GM18508 (cell line): ENCODE results near the gene ZC3H18.
"Not testable (repeated sequence)": the region's sequence is repeated elsewhere in the genome, so short reads cannot be mapped to it uniquely, and the experiment has no call there.

ENCODE experiments used
- ATAC-seq: cut with Tn5 transposase; IDR thresholded peaks from one replicate; pipeline ENCODE4 v1.9.1; 2021; ENCODE audit warnings: moderate number of reproducible peaks; ENCODE audit not compliant: insufficient read depth, unreplicated experiment

ZC3H18 gene

DNA sequence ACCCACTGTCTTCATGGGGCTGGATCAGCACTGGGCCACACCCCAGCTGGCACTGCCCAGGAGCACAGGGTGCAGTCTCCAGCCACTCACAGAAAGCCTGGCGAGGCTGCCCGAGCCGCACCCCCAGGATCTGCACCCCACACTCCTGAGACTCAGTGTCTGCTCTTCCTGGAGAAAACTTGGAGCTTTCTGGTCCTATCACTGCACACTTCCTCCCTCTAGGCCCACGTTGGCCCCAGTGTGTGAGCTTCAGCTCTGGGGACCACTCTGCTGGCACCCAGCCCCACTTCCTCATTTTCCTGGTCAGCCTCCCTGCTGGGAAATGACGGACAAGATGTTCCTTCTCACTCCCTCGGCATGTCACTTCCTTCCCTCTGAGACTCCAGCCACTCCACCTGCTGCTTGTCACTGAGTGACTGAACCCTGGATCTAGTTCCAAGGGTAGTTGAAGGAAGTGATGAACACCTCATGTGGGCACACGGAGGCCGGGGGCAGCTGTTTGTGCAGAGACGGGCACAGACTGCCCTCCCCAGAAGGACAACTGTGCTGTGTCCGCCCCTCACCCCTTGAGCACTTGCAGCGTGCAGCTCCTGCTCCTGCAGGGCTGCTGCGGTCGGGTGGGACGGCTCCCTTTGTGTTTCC lies 29.0 kb downstream of the ZC3H18 start:
- ATAC-seq = no peak

- ATAC-seq = no peak
Observed at GRCh38 chr16:88599825-88600538, 29.8 kb downstream of the ZC3H18 start.

DNA sequence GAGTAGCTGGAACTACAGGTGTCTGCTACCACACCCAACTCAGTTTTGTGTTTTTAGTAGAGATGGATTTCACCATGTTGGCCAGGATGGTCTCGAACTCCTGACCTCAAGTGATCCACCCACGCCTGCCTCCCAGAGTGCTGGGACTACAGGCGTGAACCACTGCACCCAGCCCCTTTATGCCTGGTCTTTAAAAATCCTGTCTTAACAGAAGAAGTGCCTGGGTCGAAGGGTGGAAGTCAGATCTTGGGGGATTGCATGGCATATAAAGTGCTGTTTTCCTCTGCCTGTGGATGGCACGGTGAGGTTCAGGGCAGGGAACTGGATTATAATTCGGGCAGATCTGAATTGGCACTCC lies 30.3 kb downstream of the ZC3H18 start:
- no peak for ATAC-seq

DNA sequence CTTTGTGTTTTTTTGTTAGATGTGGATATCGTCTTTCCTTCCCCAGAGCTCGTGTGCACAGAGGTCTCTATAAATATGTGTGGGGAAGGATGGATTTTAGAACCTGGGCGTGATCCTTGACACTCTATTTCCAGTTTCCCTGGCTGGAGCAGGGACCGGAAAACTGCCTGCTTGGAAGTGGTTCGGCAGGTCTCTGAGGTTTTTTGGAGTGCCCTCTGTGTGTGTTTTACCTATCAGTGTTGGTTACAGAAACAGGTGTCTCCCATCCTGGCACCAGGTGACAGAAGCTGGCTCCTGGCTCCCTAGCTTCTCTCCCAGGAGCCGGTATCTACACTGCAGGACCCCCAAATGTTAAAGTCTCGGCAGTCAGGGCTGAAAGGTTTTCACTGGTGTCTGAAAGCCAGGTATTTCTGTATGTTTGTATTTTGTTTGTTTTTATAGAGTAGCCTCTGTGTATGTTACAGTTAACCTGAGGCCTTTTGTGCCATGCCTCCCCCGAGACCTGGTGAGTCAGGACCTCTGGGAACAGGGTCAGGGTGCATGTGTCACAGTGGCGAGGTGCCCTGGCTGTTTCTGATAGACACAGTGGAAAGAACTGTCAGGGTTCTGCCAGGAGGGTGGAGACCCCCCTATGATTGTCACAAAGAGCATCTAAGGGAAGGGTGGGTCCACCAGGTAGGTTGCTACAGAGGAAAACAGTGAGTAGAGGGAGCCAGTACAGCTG lies 31.3 kb downstream of the ZC3H18 start:
- ATAC-seq = no peak

DNA sequence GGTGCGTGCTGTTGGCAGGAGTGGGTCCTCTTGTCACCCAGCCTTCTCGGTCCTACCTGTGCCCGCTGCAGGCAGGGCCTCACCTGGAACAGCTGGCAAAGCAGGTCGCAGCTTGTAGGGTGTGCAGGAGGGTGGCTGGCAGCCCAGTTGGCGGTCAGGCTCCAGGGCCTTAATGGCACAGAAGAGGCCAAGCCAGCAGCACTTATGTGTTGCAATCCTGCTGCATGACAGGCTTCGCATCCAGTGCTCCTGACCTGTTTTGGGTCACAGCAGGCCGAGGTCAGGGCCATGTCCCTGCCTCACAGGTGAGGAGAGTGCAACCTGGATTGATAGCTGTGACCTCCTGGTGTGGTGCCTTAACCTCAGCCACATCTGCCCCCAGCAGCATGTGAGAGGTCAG lies 31.9 kb downstream of the ZC3H18 start:
- ATAC-seq = no peak

GRCh38 chr16:88605186-88606147 lies 35.3 kb downstream of the ZC3H18 start:
- no peak for ATAC-seq

DNA sequence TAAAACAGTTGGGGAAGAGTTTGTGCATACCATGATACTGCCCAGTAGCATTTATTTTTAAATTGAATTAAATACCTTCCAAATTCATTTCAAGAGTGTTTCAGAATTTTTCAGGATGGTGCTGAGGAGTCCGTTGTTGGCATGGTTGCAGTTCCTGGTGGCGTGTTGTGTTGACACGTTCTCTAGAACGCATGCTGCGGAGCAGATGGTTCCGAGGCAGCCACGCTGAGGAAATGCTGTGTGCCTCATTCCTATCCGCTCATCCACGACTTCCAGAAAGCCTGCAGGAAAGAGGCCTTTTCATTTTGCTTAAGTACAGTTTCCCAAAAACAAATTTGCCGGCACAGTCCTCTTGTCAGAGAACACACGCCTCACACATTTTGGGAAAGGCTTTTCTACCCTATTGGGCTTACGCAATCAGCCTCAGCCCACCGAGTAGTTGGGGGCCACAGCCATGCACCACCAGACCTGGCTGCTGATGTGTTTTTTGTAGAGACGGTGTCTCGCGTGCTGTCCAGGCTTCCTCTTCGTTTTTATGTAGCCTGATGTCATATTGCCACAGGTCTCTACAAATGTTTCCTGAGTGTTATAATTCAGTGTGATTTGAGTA lies 36.0 kb downstream of the ZC3H18 start:
- no peak for ATAC-seq

GRCh38 chr16:88608076-88608475 lies 37.9 kb downstream of the ZC3H18 start:
- no peak for ATAC-seq

DNA sequence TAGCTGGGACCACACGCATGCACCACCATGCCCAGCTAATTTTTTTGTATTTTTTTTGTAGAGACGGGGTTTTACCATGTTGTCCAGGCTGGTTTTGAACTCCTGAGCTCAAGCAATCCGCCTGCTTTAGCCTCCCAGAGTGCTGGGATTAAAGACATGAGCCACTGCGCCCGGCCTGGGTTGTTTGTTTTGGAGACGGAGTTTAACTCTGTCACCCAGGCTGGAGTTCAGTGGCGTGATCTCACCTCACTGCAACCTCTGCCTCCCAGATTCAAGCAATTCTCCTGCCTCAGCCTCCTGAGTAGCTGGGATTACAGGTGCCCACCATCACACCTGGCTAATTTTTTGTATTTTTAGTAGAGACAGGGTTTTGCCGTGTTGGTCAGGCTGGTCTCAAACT lies 39.2 kb downstream of the ZC3H18 start:
- not testable (repeated sequence) for ATAC-seq

GRCh38 chr16:88610080-88610479 lies 39.9 kb downstream of the ZC3H18 start:
- ATAC-seq = no peak

GRCh38 chr16:88610909-88611812 lies 41.0 kb downstream of the ZC3H18 start:
- ATAC-seq = no peak

DNA sequence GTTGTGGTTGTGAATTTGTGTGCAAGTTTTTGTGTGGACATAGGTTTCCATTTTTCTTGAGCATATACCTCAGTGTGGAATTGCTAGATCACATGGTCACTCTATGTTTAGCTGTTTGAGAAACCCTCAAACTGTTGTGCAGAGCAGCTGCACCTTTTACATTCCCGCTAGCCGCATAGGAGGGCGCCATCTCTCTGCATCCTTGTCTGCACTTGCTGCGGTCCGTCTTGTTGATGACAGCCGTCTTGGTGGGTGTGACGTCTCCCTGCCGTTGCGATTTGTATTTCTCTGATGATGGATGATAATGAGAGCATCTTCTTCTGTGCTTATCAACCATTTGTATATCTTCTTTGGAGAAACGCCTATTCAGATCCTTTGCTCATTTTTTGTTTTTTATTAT lies 43.1 kb downstream of the ZC3H18 start:
- ATAC-seq = no peak

DNA sequence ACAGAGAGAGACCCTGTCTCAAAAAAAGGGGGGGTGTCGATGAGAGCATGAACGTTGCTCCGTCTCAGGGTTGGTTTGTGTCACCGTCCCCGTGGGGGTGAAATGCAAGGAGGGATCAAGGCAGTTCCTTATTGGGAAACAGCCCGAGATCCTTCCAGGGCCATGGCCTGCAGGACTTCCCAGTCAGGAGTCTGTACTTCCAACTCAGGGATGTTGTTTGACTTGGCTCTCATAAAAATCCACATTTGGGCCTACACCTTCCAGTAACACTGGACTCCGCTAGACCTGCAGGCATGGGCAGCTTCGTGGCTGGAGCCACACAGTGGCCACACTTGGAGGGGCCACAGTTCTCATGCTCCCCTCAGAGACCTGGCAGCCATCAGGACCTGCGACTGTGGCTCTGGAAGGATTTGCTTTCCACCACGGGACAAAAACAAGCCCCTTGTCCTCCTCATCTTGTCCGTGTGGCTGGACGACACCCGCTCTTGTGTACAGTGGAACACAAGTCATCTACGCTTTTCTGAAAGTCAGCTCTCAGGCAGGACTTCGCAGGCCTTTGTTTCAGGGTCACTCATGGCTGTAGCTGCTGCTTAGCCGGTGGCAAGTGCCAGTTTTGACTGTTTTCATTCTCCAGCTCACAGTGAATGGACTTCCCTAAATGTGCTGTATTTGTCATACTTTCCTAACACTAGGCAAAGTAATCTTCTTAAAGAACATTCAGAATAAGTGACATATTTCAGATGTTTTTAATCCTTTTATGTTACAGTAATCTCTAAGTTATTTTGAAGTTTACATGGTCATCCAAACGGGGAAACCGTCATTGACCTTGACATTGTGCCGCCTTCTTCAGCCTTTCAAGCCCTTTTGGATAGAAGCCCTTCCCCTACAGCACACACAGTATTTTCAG lies 44.0 kb downstream of the ZC3H18 start:
- no peak for ATAC-seq

DNA sequence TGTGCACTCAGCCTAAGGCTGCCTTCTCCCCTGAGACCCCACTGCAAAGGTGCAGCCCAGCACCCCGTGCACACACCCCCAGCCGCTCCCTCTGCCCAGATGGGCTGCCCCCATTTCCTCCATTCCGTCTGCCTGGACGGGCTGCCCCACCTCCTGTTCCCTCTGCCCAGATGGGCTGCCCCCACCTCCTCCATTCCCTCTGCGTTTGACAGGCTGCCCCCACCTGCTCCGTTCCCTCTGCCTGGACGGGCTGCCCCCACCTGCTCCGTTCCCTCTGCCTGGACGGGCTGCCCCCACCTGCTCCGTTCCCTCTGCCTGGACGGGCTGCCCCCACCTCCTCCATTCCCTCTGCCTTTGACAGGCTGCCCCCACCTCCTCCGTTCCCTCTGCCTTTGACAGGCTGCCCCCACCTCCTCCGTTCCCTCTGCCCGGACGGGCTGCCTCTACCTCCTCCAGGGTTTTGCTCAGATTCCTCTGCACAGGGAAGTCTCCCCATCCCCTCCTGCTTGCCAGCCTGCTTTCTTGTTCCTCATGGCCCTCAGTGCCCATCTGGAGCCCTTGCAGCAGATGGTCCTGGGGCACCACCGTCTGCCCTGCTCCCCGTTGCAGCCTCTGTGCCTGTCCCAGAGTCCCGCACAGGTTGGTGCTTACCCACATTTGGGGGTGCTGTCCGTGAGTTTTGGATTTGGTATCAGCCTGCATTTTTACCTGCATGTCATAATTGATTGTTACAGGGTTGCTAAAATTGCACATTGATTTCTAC lies 44.8 kb downstream of the ZC3H18 start:
- no peak for ATAC-seq

DNA sequence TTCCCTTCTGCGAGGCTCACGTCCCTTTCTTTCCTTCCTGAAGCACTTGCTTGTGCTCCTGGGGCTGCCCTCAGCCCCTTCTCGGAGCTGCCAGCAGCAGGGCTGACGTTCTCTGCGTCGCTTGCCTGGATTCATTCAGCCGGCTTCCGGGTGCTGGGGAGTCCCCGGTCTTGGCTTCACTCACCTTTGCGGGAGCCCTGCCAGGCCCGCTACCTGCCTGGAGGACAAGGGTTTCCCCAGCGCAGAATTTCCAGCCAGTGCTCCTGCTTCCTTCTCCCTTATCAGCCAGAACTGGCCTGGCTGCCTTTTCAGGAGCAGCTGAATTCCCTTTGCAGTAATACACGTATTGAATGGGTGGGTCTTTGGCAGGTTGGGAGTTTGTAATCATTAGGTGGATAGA lies 46.1 kb downstream of the ZC3H18 start:
- no peak for ATAC-seq

DNA sequence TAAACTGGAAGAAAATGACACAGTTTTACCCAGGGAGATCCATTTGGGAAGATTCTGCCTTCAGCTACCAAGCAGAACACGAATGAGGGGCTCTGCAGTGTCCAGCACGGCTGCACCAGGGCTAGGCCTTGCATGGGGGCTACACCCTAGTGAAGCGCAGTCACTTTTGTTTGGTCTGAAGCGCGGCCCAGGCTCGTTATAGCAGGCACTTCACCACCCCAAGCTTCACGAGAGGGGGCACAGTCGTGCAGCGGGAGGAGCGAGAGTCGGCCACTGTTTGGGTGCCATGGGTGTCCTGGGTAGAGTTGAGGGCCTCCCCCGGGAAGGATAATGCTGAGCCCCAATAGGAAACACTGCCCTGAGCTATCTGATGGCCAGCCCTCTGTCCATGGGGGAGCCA lies 46.5 kb downstream of the ZC3H18 start:
- no peak for ATAC-seq

- ATAC-seq = no peak
Observed at GRCh38 chr16:88617268-88618031, 47.2 kb downstream of the ZC3H18 start.
